Panc1 (cell line): ENCODE results near the gene PCGF3. TPM values are rescaled to one million over a fixed set of nuclear protein-coding genes. Genes with fewer than 3 reads are reported as not detected.

Source experiments
- ATAC-seq: fragments of 200-7000 bp; cut with Tn5 transposase; 2 replicates; pipeline ENCODE4 v1.9.1; 2020; ENCODE audit warnings: mild to moderate bottlenecking, moderate library complexity
- BruUV-seq: library from RNA; stranded (reverse); fragments of 400-500 nt; replicated peaks from 2 replicates; lab custom pipeline; 2021; lab: Mats Ljungman, UMichigan
- CTCF ChIA-PET: fragments of 300-600 bp; sonication (Branson Sonifier 250); formaldehyde crosslinking; loops from one replicate; lab custom pipeline; 2022; ENCODE audit warnings: antibody characterized with exemption; lab: Charles Lee
- POLR2A ChIA-PET: fragments of 300-600 bp; sonication (Branson Sonifier 250); formaldehyde crosslinking; loops from one replicate; lab custom pipeline; 2022; ENCODE audit warnings: antibody characterized with exemption; lab: Charles Lee
- DNase-seq: peaks from one replicate; pipeline ENCODE4 v3.0.0-alpha.2; 2010; ENCODE audit warnings: low read depth, low spot score
- H3K27ac ChIP-seq: 2 replicates; pipeline ENCODE4 v1.5.1; 2011; ENCODE audit warnings: mild to moderate bottlenecking, low read length, inconsistent platforms
- H3K27me3 ChIP-seq: fragments of 200-500 bp; sonication (Bioruptor generic); 2 replicates; pipeline ENCODE4 v1.6.0; 2014; ENCODE audit warnings: low read length, inconsistent platforms; ENCODE audit not compliant: control insufficient read depth, insufficient read depth
- H3K36me3 ChIP-seq: fragments of 200-500 bp; sonication (Bioruptor generic); 2 replicates; pipeline ENCODE4 v1.5.1; 2014; ENCODE audit warnings: inconsistent platforms, mild to moderate bottlenecking, low read length, moderate library complexity; ENCODE audit not compliant: control insufficient read depth, insufficient read depth
- H3K4me1 ChIP-seq: 2 replicates; pipeline ENCODE4 v1.5.1; 2011; ENCODE audit warnings: inconsistent platforms, mild to moderate bottlenecking, low read length, moderate library complexity; ENCODE audit not compliant: control insufficient read depth, insufficient read depth
- H3K4me3 ChIP-seq, 2 experiments: 2 replicates each; pipeline ENCODE4 v1.5.1; 2011 to 2012; ENCODE audit warnings: low read depth in 2 of 2, low read length in 2 of 2, mild to moderate bottlenecking in 2 of 2, inconsistent platforms in 1 of 2, moderate library complexity in 1 of 2
- H3K9me3 ChIP-seq: fragments of 200-500 bp; sonication (Bioruptor generic); 2 replicates; pipeline ENCODE4 v1.5.1; 2014; ENCODE audit warnings: low read depth, mild to moderate bottlenecking, inconsistent platforms, low read length, moderate library complexity; ENCODE audit not compliant: control insufficient read depth, insufficient read depth
- CTCF ChIP-seq: fragments of 450-650 bp; IDR thresholded peaks from 2 replicates; pipeline ENCODE4 v1.5.1; 2017; ENCODE audit warnings: mild to moderate bottlenecking
- POLR2AphosphoS5 ChIP-seq: IDR thresholded peaks from 2 replicates; pipeline ENCODE4 v1.6.1; 2012; ENCODE audit warnings: mild to moderate bottlenecking, low read depth, low read length, moderate library complexity
- SIN3A ChIP-seq: IDR thresholded peaks from 2 replicates; pipeline ENCODE4 v1.6.1; 2012; ENCODE audit warnings: low read depth, mild to moderate bottlenecking, low read length, moderate library complexity, borderline replicate concordance; ENCODE audit not compliant: insufficient read depth
- TCF7L2 ChIP-seq: IDR thresholded peaks from 2 replicates; pipeline ENCODE4 v1.6.1; 2011; ENCODE audit warnings: mild to moderate bottlenecking, low read depth, low read length, inconsistent platforms
- in situ Hi-C: cut with HindIII; loops from 2 replicates; pipeline ENCODE4 v1.10.0; 2016; ENCODE audit warnings: low sequenced_read_pairs, low pct_unique_long_range_greater_than_20kb
- intact Hi-C: fragments of 100-400 bp; cut with micrococcal nuclease; formaldehyde crosslinking; loops from one replicate; pipeline ENCODE4 v1.10.0; 2022; ENCODE audit not compliant: unreplicated experiment
- total RNA-seq: library from RNA; stranded (reverse); gene quantifications from one replicate; pipeline ENCODE4 v1.2.1, GENCODE V29; 2021; ENCODE audit not compliant: unreplicated experiment
- TF ChIP-seq, protein P1 (sequence below), 2 experiments: IDR thresholded peaks; 2 replicates each; pipeline ENCODE4 v1.6.1; 2011 to 2012; ENCODE audit warnings: low read depth in 2 of 2, control low read depth in 1 of 2, low read length in 1 of 2, mild to moderate bottlenecking in 1 of 2, moderate library complexity in 1 of 2; ENCODE audit not compliant: insufficient read depth in 1 of 2

Gene PCGF3
- total RNA-seq, 1 experiment from 2014 or later: 44.6 TPM

DNA sequence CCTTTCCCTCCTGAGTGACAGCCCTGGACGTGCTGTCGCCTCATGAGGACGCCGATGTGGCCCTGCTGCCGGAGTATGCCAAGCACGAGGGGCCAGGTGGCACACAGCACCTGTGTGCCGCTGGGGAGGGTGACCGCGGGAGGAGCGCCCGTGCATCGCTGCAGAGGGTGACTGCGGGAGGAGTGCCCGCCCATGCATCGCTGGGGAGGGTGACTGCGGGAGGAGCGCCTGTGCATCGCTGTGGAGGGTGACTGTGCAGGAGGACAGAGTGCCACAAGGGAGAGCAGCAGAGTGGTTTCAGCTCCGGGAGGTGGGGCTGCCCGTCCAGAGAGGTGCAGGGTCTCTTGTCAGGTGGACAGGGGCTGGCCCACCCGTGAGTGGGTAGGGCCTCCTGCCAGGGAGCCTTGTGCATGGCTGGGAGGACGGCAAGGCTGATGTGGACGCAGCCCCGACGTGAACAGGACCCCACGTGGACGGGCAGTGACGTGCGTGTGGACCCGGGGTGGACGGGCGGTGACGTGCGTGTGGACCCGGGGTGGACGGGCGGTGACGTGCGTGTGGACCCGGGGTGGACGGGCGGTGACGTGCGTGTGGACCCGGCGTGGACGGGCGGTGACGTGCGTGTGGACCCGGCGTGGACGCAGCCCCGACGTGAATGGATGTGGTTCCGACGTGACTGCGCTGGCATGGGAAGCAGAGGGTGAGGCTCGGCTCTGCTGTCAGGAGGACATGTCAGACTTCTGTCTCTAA, 14.7 kb downstream of the PCGF3 start:
- H3K4me3 ChIP-seq: no peak overlapping the region
- BruUV-seq: no TSS peak
- no peaks in the 10 kb centered on the region for H3K4me1 ChIP-seq
- in situ Hi-C loops: no loop called here
- intact Hi-C loops: no loop called here
- H3K27me3 ChIP-seq: no peaks in the 10 kb centered on the region
- ATAC-seq: no peak
- ChIA-PET CTCF (no interaction called here), POLR2A (no interaction called here)
- no peaks in the 10 kb centered on the region for H3K9me3 ChIP-seq
- H3K36me3 ChIP-seq: no peaks in the 10 kb centered on the region
- TF ChIP-seq CTCF: no peak
- TF ChIP-seq SIN3A: no peak
- TF ChIP-seq POLR2AphosphoS5: no peak
- no peak for TF ChIP-seq TCF7L2
- TF ChIP-seq, protein P1, sequence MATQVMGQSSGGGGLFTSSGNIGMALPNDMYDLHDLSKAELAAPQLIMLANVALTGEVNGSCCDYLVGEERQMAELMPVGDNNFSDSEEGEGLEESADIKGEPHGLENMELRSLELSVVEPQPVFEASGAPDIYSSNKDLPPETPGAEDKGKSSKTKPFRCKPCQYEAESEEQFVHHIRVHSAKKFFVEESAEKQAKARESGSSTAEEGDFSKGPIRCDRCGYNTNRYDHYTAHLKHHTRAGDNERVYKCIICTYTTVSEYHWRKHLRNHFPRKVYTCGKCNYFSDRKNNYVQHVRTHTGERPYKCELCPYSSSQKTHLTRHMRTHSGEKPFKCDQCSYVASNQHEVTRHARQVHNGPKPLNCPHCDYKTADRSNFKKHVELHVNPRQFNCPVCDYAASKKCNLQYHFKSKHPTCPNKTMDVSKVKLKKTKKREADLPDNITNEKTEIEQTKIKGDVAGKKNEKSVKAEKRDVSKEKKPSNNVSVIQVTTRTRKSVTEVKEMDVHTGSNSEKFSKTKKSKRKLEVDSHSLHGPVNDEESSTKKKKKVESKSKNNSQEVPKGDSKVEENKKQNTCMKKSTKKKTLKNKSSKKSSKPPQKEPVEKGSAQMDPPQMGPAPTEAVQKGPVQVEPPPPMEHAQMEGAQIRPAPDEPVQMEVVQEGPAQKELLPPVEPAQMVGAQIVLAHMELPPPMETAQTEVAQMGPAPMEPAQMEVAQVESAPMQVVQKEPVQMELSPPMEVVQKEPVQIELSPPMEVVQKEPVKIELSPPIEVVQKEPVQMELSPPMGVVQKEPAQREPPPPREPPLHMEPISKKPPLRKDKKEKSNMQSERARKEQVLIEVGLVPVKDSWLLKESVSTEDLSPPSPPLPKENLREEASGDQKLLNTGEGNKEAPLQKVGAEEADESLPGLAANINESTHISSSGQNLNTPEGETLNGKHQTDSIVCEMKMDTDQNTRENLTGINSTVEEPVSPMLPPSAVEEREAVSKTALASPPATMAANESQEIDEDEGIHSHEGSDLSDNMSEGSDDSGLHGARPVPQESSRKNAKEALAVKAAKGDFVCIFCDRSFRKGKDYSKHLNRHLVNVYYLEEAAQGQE (IDR thresholded peaks at IDR 0.05; ENCODE audit: insufficient read depth in 1 of 2, low read depth in 2 of 2, low read length in 1 of 2): no peak
- no peak overlapping the region for H3K27ac ChIP-seq
- no peak for DNase-seq

GRCh38 chr4:721261-722168, 15.9 kb downstream of the PCGF3 start:
- no peak overlapping the region for H3K4me3 ChIP-seq
- no peaks in the 10 kb centered on the region for H3K9me3 ChIP-seq
- ATAC-seq: no peak
- no TSS peak for BruUV-seq
- no peaks in the 10 kb centered on the region for H3K27me3 ChIP-seq
- ChIA-PET CTCF (no interaction called here), POLR2A (interaction anchor here (0.6 kb wide), 1 partner anchor 11 kb away, joined by 6 read pairs; no protein-coding TSS in a partner anchor)
- no peaks in the 10 kb centered on the region for H3K36me3 ChIP-seq
- peaks cover 2% of the 10 kb centered on the region; the same call in 1 of the 2 replicates for H3K4me1 ChIP-seq
- in situ Hi-C loops (no loop called here), intact Hi-C loops (no loop called here)
- TF ChIP-seq POLR2AphosphoS5 (no peak), SIN3A (no peak), TCF7L2 (no peak), CTCF (no peak)
- TF ChIP-seq, protein P1 (IDR thresholded peaks at IDR 0.05; ENCODE audit: insufficient read depth in 1 of 2, low read depth in 2 of 2, low read length in 1 of 2): no peak
- H3K27ac ChIP-seq: no peak overlapping the region
- DNase-seq: no peak
